NCI-H2227 (cell line): ENCODE data around the gene GRID2.
"Not testable (repeated sequence)": the region's sequence is repeated elsewhere in the genome, so short reads cannot be mapped to it uniquely, and the experiment has no call there.

ENCODE experiments used
- DNase-seq: peaks from one replicate; lab custom pipeline; 2025; ENCODE audit not compliant: unreplicated experiment; lab: John Stamatoyannopoulos, UW

The GRID2 gene

GRCh38 chr4:92433272-92433758, 129.5 kb downstream of the GRID2 start:
- DNase-seq, result no peak

DNA sequence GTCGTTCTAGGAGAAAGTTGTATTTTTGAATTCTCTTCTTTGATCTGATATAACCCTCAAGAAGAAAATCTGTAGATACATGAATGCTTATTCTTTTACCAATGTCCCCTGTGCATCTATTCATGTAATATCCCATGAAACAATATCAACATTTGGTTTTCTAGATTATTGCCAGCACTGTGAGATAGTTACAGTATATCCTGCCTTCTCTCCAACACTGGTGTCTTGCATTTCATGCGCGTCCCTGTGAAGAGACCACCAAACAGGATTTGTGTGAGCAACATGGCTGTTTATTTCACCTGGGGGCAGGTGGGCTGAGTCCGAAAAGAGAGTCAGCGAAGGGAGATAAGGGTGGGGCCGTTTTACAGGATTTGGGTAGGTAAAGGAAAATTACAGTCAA, 135.0 kb downstream of the GRID2 start:
- not testable (repeated sequence) for DNase-seq

DNA sequence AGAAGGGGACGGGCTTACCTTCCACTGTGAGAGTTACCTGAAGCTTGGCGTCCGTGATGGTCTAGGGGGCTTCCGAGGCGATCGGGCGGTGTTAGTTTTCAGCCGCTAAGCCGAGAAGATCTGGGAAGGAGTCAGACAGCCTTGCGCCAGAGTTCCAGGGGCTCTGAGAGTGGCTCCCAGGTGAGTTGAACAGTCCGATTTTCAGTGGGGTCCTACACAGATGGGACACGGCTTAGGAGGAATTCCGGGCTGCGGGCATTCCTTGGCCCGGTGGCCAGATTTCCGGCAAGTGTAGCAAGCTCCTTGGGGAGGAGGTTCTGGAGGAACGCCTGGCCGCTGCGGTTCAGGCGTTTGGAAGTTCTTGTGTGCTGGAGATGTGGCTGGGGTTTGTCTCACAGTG, 138.4 kb downstream of the GRID2 start:
- DNase-seq, result not testable (repeated sequence)

DNA sequence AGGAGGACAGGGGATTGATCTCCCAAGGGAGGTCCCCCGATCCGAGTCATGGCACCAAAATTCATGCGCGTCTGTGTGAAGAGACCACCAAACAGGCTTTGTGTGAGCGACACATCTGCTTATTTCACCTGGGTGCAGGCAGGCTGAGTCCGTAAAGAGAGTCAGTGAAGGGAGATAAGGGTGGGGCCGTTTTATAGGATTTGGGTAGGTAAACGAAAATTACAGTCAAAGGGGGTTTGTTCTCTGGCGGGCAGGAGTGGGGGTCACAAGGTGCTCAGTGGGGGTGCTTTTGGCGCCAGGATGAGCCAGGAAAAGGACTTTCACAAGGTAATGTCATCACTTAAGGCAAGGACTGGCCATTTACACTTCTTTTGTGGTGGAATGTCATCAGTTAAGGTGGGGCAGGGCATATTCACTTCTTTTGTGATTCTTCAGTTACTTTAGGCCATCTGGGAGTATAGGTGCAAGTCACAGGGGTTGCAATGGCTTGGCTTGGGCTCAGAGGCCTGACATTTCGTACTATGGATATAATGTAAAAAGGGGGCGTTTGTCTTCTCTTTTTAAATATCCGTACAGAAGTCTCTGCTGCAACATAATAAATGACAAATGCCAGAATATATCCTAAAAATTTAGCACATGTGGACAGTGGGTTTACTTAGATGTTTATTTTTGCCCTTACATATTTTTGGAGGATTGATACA, 140.5 kb downstream of the GRID2 start:
- not testable (repeated sequence) for DNase-seq

- DNase-seq, result no peak
Measured at GRCh38 chr4:92445127-92445526, 141.4 kb downstream of the GRID2 start.

DNA sequence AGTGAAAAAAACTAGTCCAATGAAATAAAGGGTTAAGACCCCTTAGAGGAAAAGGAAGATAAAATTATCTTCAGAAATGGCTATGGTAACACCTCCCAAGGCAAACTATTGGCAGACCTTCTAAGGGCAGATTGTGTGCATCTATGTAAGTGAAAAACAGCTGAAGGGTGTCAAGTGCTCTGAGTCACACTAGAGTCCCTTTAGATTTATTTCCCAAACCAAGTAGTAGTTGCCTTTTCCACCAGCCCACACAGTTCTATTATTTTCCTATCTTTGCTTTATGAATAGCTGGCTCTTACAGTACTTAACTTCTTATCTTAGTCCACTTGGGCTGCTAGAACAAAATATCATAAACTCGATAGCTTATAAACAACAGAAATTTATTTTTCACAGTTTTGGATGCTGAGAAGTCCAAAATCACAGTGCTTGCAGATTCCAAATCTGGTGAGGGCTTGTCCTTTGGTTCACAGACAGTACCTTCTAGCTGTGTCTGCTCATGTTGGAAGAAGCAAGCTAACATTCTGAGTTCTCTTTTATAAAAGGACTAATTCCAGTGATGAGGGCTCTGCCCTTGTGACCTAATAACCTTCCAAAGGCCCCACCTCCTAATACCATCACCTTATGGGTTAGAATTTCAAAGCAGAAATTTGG, 143.6 kb downstream of the GRID2 start:
- no peak for DNase-seq

DNA sequence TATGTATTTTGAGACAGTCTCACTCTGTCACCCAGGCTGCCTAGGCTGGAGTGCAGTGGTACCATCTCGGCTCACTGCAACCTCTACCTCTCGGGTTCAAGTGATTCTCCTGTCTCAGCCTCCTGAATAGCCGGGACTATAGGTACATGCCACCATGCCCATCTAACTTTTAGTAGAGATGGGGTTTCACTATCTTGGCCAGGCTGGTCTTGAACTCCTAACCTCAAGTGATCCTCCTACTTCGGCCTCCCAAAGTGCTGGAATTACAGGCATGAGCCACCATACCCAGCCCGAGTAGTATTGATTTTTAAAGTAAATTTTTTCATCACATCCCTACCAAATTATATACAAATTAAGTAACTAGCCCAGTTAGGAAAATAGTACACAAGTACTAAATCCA, 144.4 kb downstream of the GRID2 start:
- not testable (repeated sequence) for DNase-seq

- DNase-seq, result no peak
Measured at GRCh38 chr4:92450694-92451093, 146.9 kb downstream of the GRID2 start.

- DNase-seq, result no peak
Measured at GRCh38 chr4:92451782-92452181, 148.0 kb downstream of the GRID2 start.

DNA sequence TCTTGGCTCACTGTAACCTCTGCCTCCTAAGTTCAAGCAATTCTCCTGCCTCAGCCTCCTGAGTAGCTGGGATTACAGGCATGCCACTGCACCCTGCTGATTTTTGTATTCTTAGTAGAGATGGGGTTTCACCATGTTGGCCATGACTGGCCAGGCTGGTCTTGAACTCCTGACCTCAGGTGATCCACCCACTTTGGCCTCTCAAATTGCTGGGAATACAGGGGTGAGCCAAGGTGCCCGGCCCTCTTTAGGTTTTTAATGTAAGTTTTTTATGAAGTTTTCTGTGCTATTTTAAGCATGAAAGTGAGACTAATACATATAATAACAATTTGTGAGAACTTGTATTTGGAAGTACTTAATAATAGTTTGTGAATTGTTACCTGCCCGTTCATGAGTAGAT, 148.6 kb downstream of the GRID2 start:
- not testable (repeated sequence) for DNase-seq

GRCh38 chr4:92455329-92455839, 151.6 kb downstream of the GRID2 start:
- DNase-seq, result no peak

GRCh38 chr4:92455951-92456350, 152.2 kb downstream of the GRID2 start:
- no peak for DNase-seq

GRCh38 chr4:92461732-92462131, 158.0 kb downstream of the GRID2 start:
- no peak for DNase-seq

DNA sequence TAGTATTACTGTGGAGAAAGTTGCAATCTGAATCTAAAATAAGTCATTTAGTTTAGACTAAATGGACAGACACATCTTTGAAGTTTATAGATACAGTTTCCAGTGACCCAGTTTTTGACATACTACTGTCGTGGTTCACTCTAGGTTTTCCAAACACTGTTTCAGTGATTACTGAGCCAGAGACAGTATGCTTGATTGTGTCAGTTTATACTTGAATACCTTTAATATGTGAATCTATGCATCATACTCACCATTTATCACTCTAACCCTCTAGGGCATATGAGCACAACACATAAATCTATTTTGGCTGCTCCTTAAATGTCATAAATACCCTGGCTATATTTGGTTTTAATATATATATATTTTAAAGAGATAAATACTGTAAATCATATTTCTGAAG, 173.5 kb downstream of the GRID2 start:
- no peak for DNase-seq

- no peak for DNase-seq
Measured at GRCh38 chr4:92483341-92483740, 179.6 kb downstream of the GRID2 start.

DNA sequence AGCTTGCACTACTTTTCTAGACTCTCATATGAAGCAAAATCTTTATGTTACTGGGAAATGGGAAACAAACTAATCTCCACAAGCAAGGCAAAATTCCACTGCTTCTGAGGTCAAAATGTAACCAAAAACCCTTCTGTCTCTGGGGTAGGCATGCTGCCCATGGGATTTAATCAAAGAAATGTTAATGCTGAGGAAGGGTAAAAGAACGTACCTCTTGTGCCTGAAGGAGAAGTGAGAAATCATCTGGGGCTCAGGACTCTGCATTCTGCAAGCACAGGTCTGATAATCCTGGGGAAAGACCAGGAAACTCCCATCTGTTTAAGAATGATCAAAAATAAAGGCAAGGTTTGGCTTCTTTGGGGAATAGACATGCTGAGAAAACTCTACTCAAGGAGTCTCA, 184.7 kb downstream of the GRID2 start:
- DNase-seq, result no peak

DNA sequence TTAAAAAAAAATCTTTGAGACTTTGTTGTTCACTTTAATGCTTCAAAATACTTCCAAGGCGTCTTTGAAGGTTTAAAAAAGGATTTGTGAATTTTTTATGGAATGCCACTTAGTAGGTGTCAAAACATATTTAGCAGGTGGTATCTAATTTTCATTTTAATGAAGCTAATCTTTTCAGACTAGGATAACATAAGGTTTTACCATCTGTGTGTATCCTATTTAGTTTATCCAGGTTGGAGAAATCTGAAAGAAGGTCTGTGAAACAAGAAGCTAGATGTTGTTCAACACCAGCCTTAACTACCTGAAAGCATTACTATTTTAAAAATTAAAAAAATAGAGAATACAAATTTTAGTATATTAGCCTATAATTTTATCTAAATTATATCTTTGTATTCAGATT, 193.4 kb downstream of the GRID2 start:
- DNase-seq, result no peak

- DNase-seq, result no peak
Measured at GRCh38 chr4:92501456-92501855, 197.7 kb downstream of the GRID2 start.

GRCh38 chr4:92506933-92507332, 203.2 kb downstream of the GRID2 start:
- DNase-seq, result no peak

DNA sequence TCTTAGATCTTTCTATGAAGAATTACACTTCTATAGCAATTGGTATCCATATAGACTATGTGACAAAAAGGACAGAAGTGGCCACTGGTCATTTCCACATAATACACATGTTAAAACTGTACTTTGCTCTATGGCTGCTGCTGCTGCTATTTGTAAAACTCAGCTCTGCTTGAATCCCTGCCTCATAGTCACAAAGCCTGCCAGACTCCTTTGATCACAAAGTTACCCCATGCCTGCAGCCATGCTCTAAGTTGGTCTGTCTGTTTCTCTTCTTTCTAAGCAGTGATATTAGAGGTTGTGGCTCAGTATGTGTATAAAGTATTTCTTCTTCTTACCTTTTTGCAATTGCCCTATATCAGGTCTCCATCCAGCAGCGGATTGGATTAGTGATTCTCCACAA, 210.9 kb downstream of the GRID2 start:
- no peak for DNase-seq

GRCh38 chr4:92516450-92516849, 212.7 kb downstream of the GRID2 start:
- DNase-seq, result peak; percentile 27

- DNase-seq, result no peak
Measured at GRCh38 chr4:92519727-92520126, 216.0 kb downstream of the GRID2 start.
